Keratinocyte (primary cell): Measurements from ENCODE around the gene GATAD2B. TPM values are rescaled to one million over a fixed set of nuclear protein-coding genes. Genes with fewer than 3 reads are reported as not detected.

ENCODE experiments used
- DNase-seq: peaks from one replicate; pipeline ENCODE4 v3.0.0-alpha.2; 2011; ENCODE audit warnings: low read depth, missing footprints, low spot score
- FAIRE-seq: peaks from 2 replicates; lab custom pipeline; 2011; peaks lifted over from hg19 to GRCh38; lab: Jason Lieb, UNC
- H2AFZ ChIP-seq: 2 replicates; pipeline ENCODE4 v1.6.0; 2012; ENCODE audit warnings: low read length, control low read depth, inconsistent platforms; ENCODE audit not compliant: control insufficient read depth
- H3K27ac ChIP-seq: 2 replicates; pipeline ENCODE4 v1.5.1; 2011; ENCODE audit warnings: low read length; ENCODE audit not compliant: control insufficient read depth, insufficient read depth
- H3K27me3 ChIP-seq: 3 replicates; pipeline ENCODE4 v1.6.0; 2011; ENCODE audit warnings: low read length; ENCODE audit not compliant: control insufficient read depth, insufficient read depth; ENCODE audit errors: extremely low read depth
- H3K36me3 ChIP-seq, 2 experiments: 2 replicates in 1 of 2; 3 replicates in 1 of 2; pipeline ENCODE4 v1.5.1; 2011; ENCODE audit warnings: low read length in 2 of 2, mild to moderate bottlenecking in 1 of 2; ENCODE audit not compliant: control insufficient read depth in 2 of 2, insufficient read depth in 2 of 2; ENCODE audit errors: extremely low read depth in 1 of 2
- H3K4me1 ChIP-seq: 3 replicates; pipeline ENCODE4 v1.5.1; 2011; ENCODE audit warnings: low read length; ENCODE audit not compliant: control insufficient read depth, insufficient read depth; ENCODE audit errors: extremely low read depth
- H3K4me2 ChIP-seq: 3 replicates; pipeline ENCODE4 v1.6.0; 2011; ENCODE audit warnings: low read depth, low read length; ENCODE audit not compliant: control insufficient read depth, insufficient read depth; ENCODE audit errors: extremely low read depth
- H3K4me3 ChIP-seq, 3 experiments: fragments of 200-600 bp in 1 of 3; sonication (generic) in 1 of 3; 2 replicates in 2 of 3; 3 replicates in 1 of 3; pipeline ENCODE4 v1.5.1; 2011 to 2016; ENCODE audit warnings: low read length in 3 of 3, mild to moderate bottlenecking in 3 of 3, control low read depth in 2 of 3, inconsistent platforms in 1 of 3, low read depth in 1 of 3, mixed read lengths in 1 of 3, mixed run types in 1 of 3, moderate library complexity in 1 of 3; ENCODE audit not compliant: control insufficient read depth in 2 of 3, insufficient read depth in 2 of 3; ENCODE audit errors: extremely low read depth in 1 of 3
- H3K79me2 ChIP-seq: 2 replicates; pipeline ENCODE4 v1.6.0; 2012; ENCODE audit warnings: low read length; ENCODE audit not compliant: control insufficient read depth, insufficient read depth
- H3K9ac ChIP-seq: 3 replicates; pipeline ENCODE4 v1.6.0; 2011; ENCODE audit warnings: low read length; ENCODE audit not compliant: control insufficient read depth, insufficient read depth; ENCODE audit errors: extremely low read depth
- H3K9me1 ChIP-seq: 3 replicates; pipeline ENCODE4 v1.6.0; 2011; ENCODE audit warnings: low read length; ENCODE audit not compliant: control insufficient read depth, insufficient read depth; ENCODE audit errors: extremely low read depth
- H3K9me3 ChIP-seq: 2 replicates; pipeline ENCODE4 v1.5.1; 2012; ENCODE audit warnings: low read depth, low read length; ENCODE audit not compliant: control insufficient read depth
- H4K20me1 ChIP-seq: 3 replicates; pipeline ENCODE4 v1.6.0; 2011; ENCODE audit warnings: low read length; ENCODE audit not compliant: control insufficient read depth, insufficient read depth; ENCODE audit errors: extremely low read depth
- CTCF ChIP-seq, 3 experiments: IDR thresholded peaks in 1 of 3; conservative IDR thresholded peaks in 1 of 3; optimal IDR thresholded peaks in 1 of 3; 2 replicates in 2 of 3; 3 replicates in 1 of 3; pipeline versions ENCODE3 to v1.5.1; 2011; ENCODE audit warnings: low read length in 3 of 3, mild to moderate bottlenecking in 3 of 3, moderate library complexity in 2 of 3, control low read depth in 1 of 3, inconsistent platforms in 1 of 3; ENCODE audit not compliant: insufficient read depth in 2 of 3; ENCODE audit errors: extremely low read depth in 1 of 3
- EZH2 ChIP-seq: IDR thresholded peaks from one replicate; pipeline ENCODE4 v1.6.1; 2012; ENCODE audit warnings: inconsistent platforms, mild to moderate bottlenecking, low read length, moderate library complexity
- dilution Hi-C: fragments of 300-500 bp; cut with MboI; formaldehyde crosslinking; loops from one replicate; pipeline ENCODE4 v1.7.0; 2020; ENCODE audit warnings: low sequenced_read_pairs; ENCODE audit not compliant: extremely low pct_ligation_motif_present
- polyA plus RNA-seq, 5 experiments: library from polyadenylated mRNA; depleted of rRNA in 3 of 5; stranded (reverse) in 3 of 5; stranded (forward) in 1 of 5; unstranded in 1 of 5; fragments of >200 nt; gene quantifications; 1 replicate in 1 of 5; 2 replicates in 3 of 5; 3 replicates in 1 of 5; pipeline versions ENCODE4 v1.2.1 to v1.2.3, GENCODE V29; 2011 to 2012; ENCODE audit warnings: missing spikeins in 2 of 5, low read depth in 1 of 5, low replicate concordance in 1 of 5

Gene GATAD2B
- polyA plus RNA-seq, 1 donor (not counting 4 experiments of a cell fraction or from before 2014, with no cell fraction given): 6.1 TPM

GRCh38 chr1:153796786-153797659, 125.7 kb downstream of the GATAD2B start:
- peak; percentile 85 for FAIRE-seq

GRCh38 chr1:153795934-153796785, 126.6 kb downstream of the GATAD2B start:
- Histone ChIP-seq H3K9ac (no peak overlapping the region), H3K27me3 (no peaks in the 10 kb centered on the region), H3K9me3 (no peaks in the 10 kb centered on the region), H3K4me3 (no peak overlapping the region), H3K27ac (no peak overlapping the region), H3K4me2 (no peak overlapping the region), H3K79me2 (no peaks in the 10 kb centered on the region), H3K4me1 (no peaks in the 10 kb centered on the region), H4K20me1 (no peaks in the 10 kb centered on the region), H2AFZ (no peak overlapping the region), H3K9me1 (no peaks in the 10 kb centered on the region), H3K36me3 (peaks cover 0 to 3% of the 10 kb centered on the region in 2 experiments)
- dilution Hi-C loops: no loop called here
- TF ChIP-seq CTCF (optimal IDR thresholded peaks at IDR 0.05 in 1 of 3, IDR thresholded peaks at IDR 0.05 in 1 of 3, conservative IDR thresholded peaks at IDR 0.05 in 1 of 3; ENCODE audit: extremely low read depth in 1 of 3, insufficient read depth in 2 of 3, low read length in 3 of 3) (no peak), EZH2 (no peak)
- DNase-seq (no peak), FAIRE-seq (no peak)

More at GRCh38 chr1:153796786-153797659, 125.7 kb downstream of the GATAD2B start:
- DNase-seq: no peak
- Histone ChIP-seq H3K36me3 (peaks cover 0 to 6% of the 10 kb centered on the region in 2 experiments), H3K4me1 (no peaks in the 10 kb centered on the region), H2AFZ (no peak overlapping the region), H3K4me3 (no peak overlapping the region), H3K9ac (no peak overlapping the region), H3K27me3 (no peaks in the 10 kb centered on the region), H3K27ac (no peak overlapping the region), H3K79me2 (no peaks in the 10 kb centered on the region), H3K4me2 (no peak overlapping the region), H4K20me1 (no peaks in the 10 kb centered on the region), H3K9me3 (no peaks in the 10 kb centered on the region), H3K9me1 (no peaks in the 10 kb centered on the region)
- dilution Hi-C loops: no loop called here
- TF ChIP-seq CTCF (optimal IDR thresholded peaks at IDR 0.05 in 1 of 3, IDR thresholded peaks at IDR 0.05 in 1 of 3, conservative IDR thresholded peaks at IDR 0.05 in 1 of 3; ENCODE audit: extremely low read depth in 1 of 3, insufficient read depth in 2 of 3, low read length in 3 of 3): peak; percentile 80 to 86 (median 83)
- TF ChIP-seq EZH2: no peak
